B cell (primary cell): ENCODE data around the gene GALR3. TPM values are rescaled to one million over a fixed set of nuclear protein-coding genes. Genes with fewer than 3 reads are reported as not detected.

Experiments
- ATAC-seq: fragments of 200-7000 bp; cut with Tn5 transposase; one replicate; pipeline ENCODE4 v1.10.0; 2021; ENCODE audit warnings: low read depth, mild to moderate bottlenecking, moderate number of reproducible peaks, moderate library complexity
- CTCF ChIA-PET: fragments of 350-600 bp; sonication (Branson Sonifier 250); formaldehyde crosslinking; loops from one replicate; lab custom pipeline; 2021; ENCODE audit warnings: antibody characterized with exemption, inconsistent platforms; lab: Charles Lee
- POLR2A ChIA-PET: fragments of 350-600 bp; sonication (Branson Sonifier 250); formaldehyde crosslinking; loops from one replicate; lab custom pipeline; 2021; ENCODE audit warnings: antibody characterized with exemption; lab: Charles Lee
- DNase-seq: peaks from one replicate; pipeline ENCODE4 v3.0.0; 2013
- H2AFZ ChIP-seq: 2 replicates; pipeline ENCODE4 v1.6.1; 2012; ENCODE audit warnings: mild to moderate bottlenecking, low read depth, low read length; ENCODE audit not compliant: insufficient read depth, poor library complexity, severe bottlenecking
- H3K27ac ChIP-seq, 2 donors: 1 replicate in 1 of 2; 2 replicates in 1 of 2; pipeline ENCODE4 v1.5.1; 2012 to 2013; ENCODE audit warnings: low read length in 2 of 2, mild to moderate bottlenecking in 2 of 2, moderate library complexity in 1 of 2
- H3K27me3 ChIP-seq, 4 experiments: fragments of 200-600 bp in 1 of 4; sonication (generic) in 1 of 4; replicated peaks in 1 of 4; 1 replicate in 2 of 4; 2 replicates in 2 of 4; pipeline versions ENCODE4 v1.6.1 to v1.7.0; 2013 to 2016; ENCODE audit warnings: low read length in 3 of 4, mild to moderate bottlenecking in 2 of 4, mixed read lengths in 1 of 4, moderate library complexity in 1 of 4; ENCODE audit not compliant: insufficient read depth in 4 of 4, control insufficient read depth in 3 of 4; ENCODE audit errors: control extremely low read depth in 1 of 4
- H3K36me3 ChIP-seq, 2 experiments: replicated peaks in 1 of 2; 1 replicate in 1 of 2; 2 replicates in 1 of 2; pipeline versions ENCODE4 v1.6.1 to v1.7.1; 2013; ENCODE audit warnings: low read length in 1 of 2; ENCODE audit not compliant: insufficient read depth in 2 of 2, control insufficient read depth in 1 of 2; ENCODE audit errors: control extremely low read depth in 1 of 2, extremely low read depth in 1 of 2
- H3K4me1 ChIP-seq, 2 donors: fragments of 200-600 bp in 1 of 2; sonication (generic) in 1 of 2; 1 replicate in 1 of 2; 2 replicates in 1 of 2; pipeline versions ENCODE4 v1.5.1 to v1.6.1; 2013 to 2017; ENCODE audit warnings: low read length in 2 of 2; ENCODE audit not compliant: control insufficient read depth in 2 of 2, insufficient read depth in 2 of 2
- H3K4me2 ChIP-seq: replicated peaks from 2 replicates; pipeline ENCODE3; 2012; ENCODE audit warnings: mild to moderate bottlenecking, low read depth, low read length; ENCODE audit not compliant: poor library complexity, severe bottlenecking
- H3K4me3 ChIP-seq, 5 experiments: fragments of 200-600 bp in 1 of 5; sonication (generic) in 1 of 5; 1 replicate in 3 of 5; 2 replicates in 2 of 5; pipeline versions ENCODE4 v1.5.1 to v1.7.0; 2011 to 2016; ENCODE audit warnings: low read length in 4 of 5, mild to moderate bottlenecking in 4 of 5, low read depth in 2 of 5, control low read depth in 1 of 5, moderate library complexity in 1 of 5; ENCODE audit not compliant: insufficient read depth in 1 of 5; ENCODE audit errors: control extremely low read depth in 1 of 5, extremely low read depth in 1 of 5
- H3K79me2 ChIP-seq: fragments of 200-600 bp; sonication (generic); one replicate; pipeline ENCODE4 v1.6.0; 2016; ENCODE audit warnings: low read length; ENCODE audit not compliant: control insufficient read depth, insufficient read depth
- H3K9ac ChIP-seq: fragments of 200-600 bp; sonication (generic); 2 replicates; pipeline ENCODE4 v1.6.1; 2017; ENCODE audit warnings: mild to moderate bottlenecking, low read length, moderate library complexity
- H3K9me3 ChIP-seq, 3 donors: one replicate each; pipeline versions ENCODE4 v1.6.1 to v1.7.1; 2013; ENCODE audit warnings: low read length in 2 of 3; ENCODE audit not compliant: control insufficient read depth in 2 of 3, insufficient read depth in 1 of 3; ENCODE audit errors: control extremely low read depth in 1 of 3
- H4K20me1 ChIP-seq: 2 replicates; pipeline ENCODE4 v1.6.0; 2012; ENCODE audit warnings: mild to moderate bottlenecking, low read length; ENCODE audit not compliant: insufficient read depth, control insufficient read depth, poor library complexity, severe bottlenecking
- H3K27ac Mint-ChIP-seq: one replicate; pipeline ENCODE4 v1.8.0; 2021; ENCODE audit warnings: mixed read lengths
- H3K27me3 Mint-ChIP-seq: one replicate; pipeline ENCODE4 v1.8.0; 2021; ENCODE audit warnings: mixed read lengths
- H3K4me1 Mint-ChIP-seq: one replicate; pipeline ENCODE4 v1.8.0; 2021; ENCODE audit warnings: mixed read lengths
- H3K4me3 Mint-ChIP-seq: one replicate; pipeline ENCODE4 v1.8.0; 2021; ENCODE audit warnings: mixed read lengths
- H3K9me3 Mint-ChIP-seq: one replicate; pipeline ENCODE4 v1.8.0; 2022; ENCODE audit warnings: mixed read lengths; ENCODE audit not compliant: insufficient read depth
- CTCF ChIP-seq: fragments of 200-600 bp; IDR thresholded peaks from one replicate; pipeline ENCODE4 v1.8.0; 2022; ENCODE audit warnings: antibody characterized with exemption, mild to moderate bottlenecking
- EZH2 ChIP-seq: IDR thresholded peaks from 2 replicates; pipeline ENCODE4 v1.6.1; 2012; ENCODE audit warnings: borderline replicate concordance, low read depth, mild to moderate bottlenecking, moderate library complexity, low read length; ENCODE audit not compliant: insufficient read depth, poor library complexity, severe bottlenecking
- WGBS: methylation state at CpG from one replicate; pipeline ENCODE4 v1.1.5; 2013; ENCODE audit warnings: missing lambda C conversion rate; ENCODE audit not compliant: insufficient coverage; 5-methylcytosine and 5-hydroxymethylcytosine counted together
- intact Hi-C: fragments of 100-400 bp; cut with micrococcal nuclease; formaldehyde crosslinking; loops from one replicate; pipeline ENCODE4 v1.10.0; 2022
- polyA plus RNA-seq: library from polyadenylated mRNA; depleted of rRNA; stranded (reverse); fragments of >200 nt; gene quantifications from 2 replicates; pipeline ENCODE4 v1.2.3, GENCODE V29; 2012
- total RNA-seq, 2 donors: library from RNA; stranded (reverse); fragments of 120-200 nt in 1 of 2; gene quantifications; 1 replicate in 1 of 2; 2 replicates in 1 of 2; pipeline versions ENCODE4 v1.2.3 to v1.2.4, GENCODE V29; 2013 to 2022

Gene GALR3
- total and polyA plus RNA-seq, 2 donors (not counting 1 experiment from before 2014, with no cell fraction given), result not detected

- peak overlapping the region in 1 of 5 experiments; percentile 61 for H3K4me3 ChIP-seq
These were observed 16.5 kb upstream of the GALR3 start for GRCh38 chr22:37806409-37807333.

More at GRCh38 chr22:37806409-37807333, 16.5 kb upstream of the GALR3 start:
- ChIA-PET CTCF (interaction anchor here (3.6 to 4.1 kb wide), 2 partner anchors 11 to 56 kb away, joined by 24 to 30 read pairs; no protein-coding TSS in a partner anchor), POLR2A (interaction anchor here (0.5 kb wide), 1 partner anchor 13 kb away, joined by 3 read pairs; no protein-coding TSS in a partner anchor)
- Histone ChIP-seq H3K27ac (no peak overlapping the region), H3K4me2 (peak overlapping the region; percentile 78), H2AFZ (no peak overlapping the region), H4K20me1 (peaks cover 5% of the 10 kb centered on the region), H3K79me2 (no peaks in the 10 kb centered on the region), H3K4me1 (peaks cover 59 to 68% of the 10 kb centered on the region in 2 donors), H3K9me3 (peaks cover 0 to 39% (median 0%) of the 10 kb centered on the region in 3 donors), H3K36me3 (no peaks in the 10 kb centered on the region), H3K9ac (peak overlapping the region; percentile 66), H3K27me3 (peaks cover 0 to 92% (median 55%) of the 10 kb centered on the region in 4 experiments)
- DNase-seq (peak; percentile 51), ATAC-seq (no peak)
- H3K9me3 Mint-ChIP-seq, result no peaks in the 10 kb centered on the region
- peaks cover 56% of the 10 kb centered on the region for H3K27me3 Mint-ChIP-seq
- peaks cover 37% of the 10 kb centered on the region for H3K4me1 Mint-ChIP-seq
- WGBS, result 2% methylated on average over 11 of the region's 19 CpGs
- intact Hi-C loops, result loop anchor here (1.0 kb wide), 1 partner anchor 38 kb away; the partner anchor contains the start of gene ANKRD54
- peak overlapping the region; percentile 77 for H3K4me3 Mint-ChIP-seq
- TF ChIP-seq EZH2 (no peak), CTCF (no peak)
- no peak overlapping the region for H3K27ac Mint-ChIP-seq
